Endothelial cell of umbilical vein (primary cell): ENCODE measurements around the gene CYP2D6.

Source experiments
- EZH2 ChIP-seq: IDR thresholded peaks from 2 replicates; pipeline ENCODE4 v1.6.1; 2012; ENCODE audit warnings: borderline replicate concordance, low read depth, mild to moderate bottlenecking, moderate library complexity, low read length, inconsistent platforms; ENCODE audit not compliant: severe bottlenecking
- FOS ChIP-seq: IDR thresholded peaks from 2 replicates; pipeline ENCODE4 v1.6.1; 2011; ENCODE audit warnings: mild to moderate bottlenecking, low read length, moderate library complexity, borderline replicate concordance; ENCODE audit not compliant: insufficient read depth
- GATA2 ChIP-seq: IDR thresholded peaks from 2 replicates; pipeline ENCODE4 v1.7.0; 2011; ENCODE audit warnings: low read depth, mild to moderate bottlenecking, moderate library complexity, mixed read lengths, low read length; ENCODE audit not compliant: insufficient read length, insufficient read depth
- JUN ChIP-seq: IDR thresholded peaks from 2 replicates; pipeline ENCODE4 v1.6.1; 2011; ENCODE audit warnings: borderline replicate concordance, low read depth; ENCODE audit not compliant: insufficient read length, insufficient read depth
- MAX ChIP-seq: IDR thresholded peaks from 2 replicates; pipeline ENCODE4 v1.6.1; 2011; ENCODE audit not compliant: insufficient read depth, insufficient read length
- MYC ChIP-seq: IDR thresholded peaks from one replicate; pipeline ENCODE4 v1.6.1; 2011; ENCODE audit warnings: mild to moderate bottlenecking, low read depth, low read length
- POLR2A ChIP-seq: IDR thresholded peaks from 2 replicates; pipeline ENCODE4 v1.6.1; 2012; ENCODE audit warnings: low read depth, mild to moderate bottlenecking, control low read depth, low read length
- POLR2AphosphoS5 ChIP-seq: IDR thresholded peaks from 2 replicates; pipeline ENCODE4 v1.6.1; 2012; ENCODE audit warnings: low read depth, mild to moderate bottlenecking, control low read depth, low read length, moderate library complexity; ENCODE audit not compliant: insufficient read depth
- TF ChIP-seq, protein P1 (sequence below), 2 donors: IDR thresholded peaks; 1 replicate in 1 of 2; 2 replicates in 1 of 2; pipeline ENCODE4 v1.5.1; 2011; ENCODE audit warnings: low read length in 2 of 2, mild to moderate bottlenecking in 2 of 2, moderate library complexity in 2 of 2, control low read depth in 1 of 2, inconsistent platforms in 1 of 2, low read depth in 1 of 2; ENCODE audit not compliant: insufficient read depth in 1 of 2; ENCODE audit errors: extremely low read depth in 1 of 2

DNA sequence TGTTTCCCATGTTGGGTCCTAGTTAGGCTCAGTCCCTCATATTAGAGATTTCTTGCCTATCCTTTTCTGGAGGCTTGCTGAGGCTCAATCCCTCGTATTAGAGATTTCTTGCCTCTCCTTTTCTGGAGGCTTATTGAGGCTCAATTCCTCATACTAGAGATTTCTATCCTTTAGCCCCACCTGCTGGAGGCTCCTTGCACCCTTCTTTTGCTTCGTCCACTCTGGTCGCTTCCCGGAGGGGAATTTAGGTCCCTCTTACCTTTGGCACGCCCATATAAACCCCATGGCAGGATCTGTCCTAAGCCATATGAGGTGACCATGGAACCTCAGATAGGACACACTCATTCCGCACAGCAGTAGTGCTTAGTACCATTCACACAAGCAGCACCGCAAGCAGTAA lies 15.9 kb downstream of the CYP2D6 start:
- TF ChIP-seq, protein P1, sequence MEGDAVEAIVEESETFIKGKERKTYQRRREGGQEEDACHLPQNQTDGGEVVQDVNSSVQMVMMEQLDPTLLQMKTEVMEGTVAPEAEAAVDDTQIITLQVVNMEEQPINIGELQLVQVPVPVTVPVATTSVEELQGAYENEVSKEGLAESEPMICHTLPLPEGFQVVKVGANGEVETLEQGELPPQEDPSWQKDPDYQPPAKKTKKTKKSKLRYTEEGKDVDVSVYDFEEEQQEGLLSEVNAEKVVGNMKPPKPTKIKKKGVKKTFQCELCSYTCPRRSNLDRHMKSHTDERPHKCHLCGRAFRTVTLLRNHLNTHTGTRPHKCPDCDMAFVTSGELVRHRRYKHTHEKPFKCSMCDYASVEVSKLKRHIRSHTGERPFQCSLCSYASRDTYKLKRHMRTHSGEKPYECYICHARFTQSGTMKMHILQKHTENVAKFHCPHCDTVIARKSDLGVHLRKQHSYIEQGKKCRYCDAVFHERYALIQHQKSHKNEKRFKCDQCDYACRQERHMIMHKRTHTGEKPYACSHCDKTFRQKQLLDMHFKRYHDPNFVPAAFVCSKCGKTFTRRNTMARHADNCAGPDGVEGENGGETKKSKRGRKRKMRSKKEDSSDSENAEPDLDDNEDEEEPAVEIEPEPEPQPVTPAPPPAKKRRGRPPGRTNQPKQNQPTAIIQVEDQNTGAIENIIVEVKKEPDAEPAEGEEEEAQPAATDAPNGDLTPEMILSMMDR (IDR thresholded peaks at IDR 0.05; ENCODE audit: extremely low read depth in 1 of 2, insufficient read depth in 1 of 2, low read depth in 1 of 2, low read length in 2 of 2) = peak; percentile 32 to 56
- no peak for TF ChIP-seq POLR2A
- TF ChIP-seq POLR2AphosphoS5 = no peak
- no peak for TF ChIP-seq EZH2
- TF ChIP-seq JUN = no peak
- no peak for TF ChIP-seq MYC
- no peak for TF ChIP-seq FOS
- TF ChIP-seq GATA2 = no peak
- TF ChIP-seq MAX = no peak
